HepG2 (cell line): ENCODE measurements around the gene VEGFB. TPM values are rescaled to one million over a fixed set of nuclear protein-coding genes. Genes with fewer than 3 reads are reported as not detected.

ENCODE experiments used
- DNMT1 ChIP-seq: sonication (generic); formaldehyde crosslinking; IDR thresholded peaks from 2 replicates; pipeline ENCODE4 v1.5.1; 2020; ENCODE audit warnings: mild to moderate bottlenecking, missing genetic modification reagents
- GPN1 ChIP-seq: sonication (generic); formaldehyde crosslinking; IDR thresholded peaks from 2 replicates; pipeline ENCODE4 v1.5.1; 2020; ENCODE audit warnings: missing genetic modification reagents, borderline replicate concordance
- IKZF1 ChIP-seq: fragments of 450-650 bp; IDR thresholded peaks from 2 replicates; pipeline ENCODE4 v1.7.1; 2016
- NR3C1 ChIP-seq: sonication (generic); formaldehyde crosslinking; IDR thresholded peaks from 2 replicates; pipeline ENCODE4 v1.4.0; 2020; ENCODE audit warnings: missing genetic modification reagents
- POLR2AphosphoS5 ChIP-seq: IDR thresholded peaks from 2 replicates; pipeline ENCODE4 v1.6.1; 2012; ENCODE audit warnings: low read depth, low read length
- REXO4 ChIP-seq: sonication (generic); formaldehyde crosslinking; IDR thresholded peaks from 2 replicates; pipeline ENCODE4 v1.8.0; 2022; ENCODE audit warnings: missing genetic modification reagents, mild to moderate bottlenecking, borderline replicate concordance
- SIN3A ChIP-seq: IDR thresholded peaks from 2 replicates; pipeline ENCODE4 v1.6.1; 2011; ENCODE audit warnings: low read depth, mild to moderate bottlenecking, control low read depth, low read length, borderline replicate concordance
- SMYD3 ChIP-seq: sonication (generic); formaldehyde crosslinking; IDR thresholded peaks from 2 replicates; pipeline ENCODE4 v1.8.1; 2023; ENCODE audit warnings: mild to moderate bottlenecking, missing genetic modification reagents
- SRF ChIP-seq: IDR thresholded peaks from 2 replicates; pipeline ENCODE4 v1.6.1; 2011; ENCODE audit warnings: mild to moderate bottlenecking, low read depth, low read length, moderate library complexity
- STAG1 ChIP-seq: sonication (generic); formaldehyde crosslinking; IDR thresholded peaks from 2 replicates; pipeline ENCODE4 v1.4.0; 2020; ENCODE audit warnings: missing genetic modification reagents
- ZBTB38 ChIP-seq: sonication (generic); formaldehyde crosslinking; IDR thresholded peaks from 2 replicates; pipeline ENCODE4 v1.5.1; 2020; ENCODE audit warnings: mild to moderate bottlenecking, missing genetic modification reagents
- ZNF274 ChIP-seq: sonication (generic); formaldehyde crosslinking; IDR thresholded peaks from 2 replicates; pipeline ENCODE4 v1.5.1; 2020; ENCODE audit warnings: mild to moderate bottlenecking, missing genetic modification reagents
- ZNF292 ChIP-seq: sonication (generic); formaldehyde crosslinking; IDR thresholded peaks from 2 replicates; pipeline ENCODE4 v1.8.1; 2022; ENCODE audit warnings: mild to moderate bottlenecking, low read depth, missing genetic modification reagents, borderline replicate concordance
- ZNF550 ChIP-seq: sonication (generic); formaldehyde crosslinking; IDR thresholded peaks from 2 replicates; pipeline ENCODE4 v1.4.0; 2020; ENCODE audit warnings: mild to moderate bottlenecking, missing genetic modification reagents, borderline replicate concordance
- polyA plus RNA-seq, 8 experiments: library from polyadenylated mRNA; depleted of rRNA in 3 of 8; stranded (reverse) in 7 of 8; unstranded in 1 of 8; fragments of >200 nt; fragmentation: Illumina TruSeq in 4 of 8; extraction: Trizol in 4 of 8; gene quantifications; 2 replicates each; pipeline versions ENCODE4 v1.2.1 to v1.2.3, GENCODE V29; 2011 to 2016; ENCODE audit warnings: low read depth in 4 of 8, missing spikeins in 1 of 8, mixed read lengths in 1 of 8; ENCODE audit not compliant: insufficient read depth in 1 of 8
- total RNA-seq, 5 experiments: library from RNA; depleted of rRNA; stranded (reverse); fragments of >200 nt; fragmentation: Illumina TruSeq; extraction: Trizol; gene quantifications; 2 replicates each; pipeline ENCODE4 v1.2.3, GENCODE V29; 2016; ENCODE audit warnings: low read depth in 1 of 5
- TF ChIP-seq, protein P1 (sequence below), 2 experiments: fragments of 450-650 bp in 1 of 2; sonication (generic) in 1 of 2; formaldehyde crosslinking in 1 of 2; IDR thresholded peaks; 2 replicates each; pipeline versions ENCODE4 v1.6.1 to v1.8.0; 2016 to 2022; ENCODE audit warnings: antibody characterized with exemption in 1 of 2, mild to moderate bottlenecking in 1 of 2, missing genetic modification reagents in 1 of 2
- TF ChIP-seq, protein P2 (sequence below): sonication (generic); formaldehyde crosslinking; IDR thresholded peaks from 2 replicates; pipeline ENCODE4 v1.4.0; 2020; ENCODE audit warnings: missing genetic modification reagents; ENCODE audit errors: not compliant biosample characterization
- TF ChIP-seq, protein P3 (sequence below): sonication (generic); formaldehyde crosslinking; IDR thresholded peaks from 2 replicates; pipeline ENCODE4 v1.8.0; 2022; ENCODE audit warnings: mild to moderate bottlenecking, missing genetic modification reagents, moderate library complexity

The VEGFB gene
- total and polyA plus RNA-seq, 2 of the 13 experiments (the other 11 are each of a cell fraction or from before 2014, with no cell fraction given): 9.0 to 11.3 TPM

DNA sequence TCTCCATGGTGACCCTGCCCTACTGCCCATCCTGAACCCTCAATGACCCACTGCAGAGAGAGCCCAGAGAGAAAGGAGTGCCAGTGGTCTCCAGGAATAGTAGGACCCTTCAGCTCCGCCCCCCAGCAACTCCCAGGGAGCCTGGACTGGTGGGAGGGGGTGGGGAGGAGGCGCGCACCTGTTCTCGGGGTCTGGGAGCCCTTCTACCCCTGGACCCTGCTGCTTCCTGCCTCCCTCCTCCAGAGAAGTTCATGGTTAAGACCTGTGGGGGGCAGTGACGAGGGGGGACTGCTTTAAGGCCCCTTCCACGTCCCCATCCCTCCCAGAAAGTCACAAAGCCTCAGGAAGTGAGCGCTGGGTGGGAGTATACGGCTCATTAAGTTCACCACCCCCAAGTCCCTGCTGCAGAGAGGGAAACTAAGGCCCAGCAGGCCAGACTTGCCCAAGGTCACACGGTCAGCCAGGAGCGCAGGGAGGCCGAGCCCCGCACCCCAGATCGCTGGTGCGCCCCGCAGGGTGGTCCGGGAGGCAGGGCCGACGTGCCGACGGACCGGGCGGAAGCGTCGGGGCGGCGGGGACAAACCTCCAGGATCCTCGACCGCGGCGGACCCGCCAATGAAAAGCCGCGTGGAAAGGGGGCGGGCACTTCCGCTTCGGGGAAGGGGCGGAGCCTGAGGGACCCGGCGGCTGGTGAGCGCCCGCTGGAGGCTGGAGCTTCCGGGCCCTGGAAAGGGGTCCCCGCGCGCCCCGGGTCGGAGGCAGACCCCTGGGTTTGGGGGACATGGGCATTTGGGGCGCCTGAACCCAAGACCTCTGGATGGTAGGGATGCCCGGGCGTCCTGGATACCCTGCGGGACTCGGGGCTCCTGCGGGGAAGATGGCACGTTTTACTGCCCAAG lies 8.5 kb upstream of the VEGFB start, which contains the start of the genes NUDT22 and TRPT1 (continued):
- TF ChIP-seq, protein P1, sequence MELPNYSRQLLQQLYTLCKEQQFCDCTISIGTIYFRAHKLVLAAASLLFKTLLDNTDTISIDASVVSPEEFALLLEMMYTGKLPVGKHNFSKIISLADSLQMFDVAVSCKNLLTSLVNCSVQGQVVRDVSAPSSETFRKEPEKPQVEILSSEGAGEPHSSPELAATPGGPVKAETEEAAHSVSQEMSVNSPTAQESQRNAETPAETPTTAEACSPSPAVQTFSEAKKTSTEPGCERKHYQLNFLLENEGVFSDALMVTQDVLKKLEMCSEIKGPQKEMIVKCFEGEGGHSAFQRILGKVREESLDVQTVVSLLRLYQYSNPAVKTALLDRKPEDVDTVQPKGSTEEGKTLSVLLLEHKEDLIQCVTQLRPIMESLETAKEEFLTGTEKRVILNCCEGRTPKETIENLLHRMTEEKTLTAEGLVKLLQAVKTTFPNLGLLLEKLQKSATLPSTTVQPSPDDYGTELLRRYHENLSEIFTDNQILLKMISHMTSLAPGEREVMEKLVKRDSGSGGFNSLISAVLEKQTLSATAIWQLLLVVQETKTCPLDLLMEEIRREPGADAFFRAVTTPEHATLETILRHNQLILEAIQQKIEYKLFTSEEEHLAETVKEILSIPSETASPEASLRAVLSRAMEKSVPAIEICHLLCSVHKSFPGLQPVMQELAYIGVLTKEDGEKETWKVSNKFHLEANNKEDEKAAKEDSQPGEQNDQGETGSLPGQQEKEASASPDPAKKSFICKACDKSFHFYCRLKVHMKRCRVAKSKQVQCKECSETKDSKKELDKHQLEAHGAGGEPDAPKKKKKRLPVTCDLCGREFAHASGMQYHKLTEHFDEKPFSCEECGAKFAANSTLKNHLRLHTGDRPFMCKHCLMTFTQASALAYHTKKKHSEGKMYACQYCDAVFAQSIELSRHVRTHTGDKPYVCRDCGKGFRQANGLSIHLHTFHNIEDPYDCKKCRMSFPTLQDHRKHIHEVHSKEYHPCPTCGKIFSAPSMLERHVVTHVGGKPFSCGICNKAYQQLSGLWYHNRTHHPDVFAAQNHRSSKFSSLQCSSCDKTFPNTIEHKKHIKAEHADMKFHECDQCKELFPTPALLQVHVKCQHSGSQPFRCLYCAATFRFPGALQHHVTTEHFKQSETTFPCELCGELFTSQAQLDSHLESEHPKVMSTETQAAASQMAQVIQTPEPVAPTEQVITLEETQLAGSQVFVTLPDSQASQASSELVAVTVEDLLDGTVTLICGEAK (IDR thresholded peaks at IDR 0.05): no peak
- TF ChIP-seq, protein P1 (CRISPR knock-in tag; IDR thresholded peaks at IDR 0.05): no peak; the same call in 1 of the 2 replicates
- no peak for TF ChIP-seq SMYD3 (CRISPR knock-in tag)
- peak; percentile 17; the same call in 1 of the 2 replicates for TF ChIP-seq ZNF274 (CRISPR knock-in tag)
- no peak; the same call in 1 of the 2 replicates for TF ChIP-seq ZBTB38 (CRISPR knock-in tag)
- TF ChIP-seq SIN3A: no peak; the same call in 1 of the 2 replicates
- TF ChIP-seq, protein P2, sequence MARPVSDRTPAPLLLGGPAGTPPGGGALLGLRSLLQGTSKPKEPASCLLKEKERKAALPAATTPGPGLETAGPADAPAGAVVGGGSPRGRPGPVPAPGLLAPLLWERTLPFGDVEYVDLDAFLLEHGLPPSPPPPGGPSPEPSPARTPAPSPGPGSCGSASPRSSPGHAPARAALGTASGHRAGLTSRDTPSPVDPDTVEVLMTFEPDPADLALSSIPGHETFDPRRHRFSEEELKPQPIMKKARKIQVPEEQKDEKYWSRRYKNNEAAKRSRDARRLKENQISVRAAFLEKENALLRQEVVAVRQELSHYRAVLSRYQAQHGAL: peak; percentile 21
- TF ChIP-seq SRF: no peak
- no peak for TF ChIP-seq ZNF292 (CRISPR knock-in tag)
- TF ChIP-seq STAG1 (CRISPR knock-in tag): no peak
- no peak for TF ChIP-seq NR3C1
- no peak for TF ChIP-seq IKZF1
- TF ChIP-seq, protein P3, sequence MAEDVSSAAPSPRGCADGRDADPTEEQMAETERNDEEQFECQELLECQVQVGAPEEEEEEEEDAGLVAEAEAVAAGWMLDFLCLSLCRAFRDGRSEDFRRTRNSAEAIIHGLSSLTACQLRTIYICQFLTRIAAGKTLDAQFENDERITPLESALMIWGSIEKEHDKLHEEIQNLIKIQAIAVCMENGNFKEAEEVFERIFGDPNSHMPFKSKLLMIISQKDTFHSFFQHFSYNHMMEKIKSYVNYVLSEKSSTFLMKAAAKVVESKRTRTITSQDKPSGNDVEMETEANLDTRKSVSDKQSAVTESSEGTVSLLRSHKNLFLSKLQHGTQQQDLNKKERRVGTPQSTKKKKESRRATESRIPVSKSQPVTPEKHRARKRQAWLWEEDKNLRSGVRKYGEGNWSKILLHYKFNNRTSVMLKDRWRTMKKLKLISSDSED (CRISPR knock-in tag): no peak
- no peak for TF ChIP-seq REXO4
- peak; percentile 82 for TF ChIP-seq POLR2AphosphoS5
- no peak for TF ChIP-seq GPN1
- peak; percentile 89; the same call in 1 of the 2 replicates for TF ChIP-seq ZNF550 (CRISPR knock-in tag)
- TF ChIP-seq DNMT1: no peak
